PC-9 (cell line): ENCODE data around the gene DSCAM. TPM values are rescaled to one million over a fixed set of nuclear protein-coding genes. Genes with fewer than 3 reads are reported as not detected.

Experiments
- BruUV-seq: library from RNA; stranded (reverse); fragments of 400-500 nt; replicated peaks from 2 replicates; lab custom pipeline; 2021; lab: Mats Ljungman, UMichigan
- CTCF ChIA-PET: fragments of 300-600 bp; sonication (Branson Sonifier 250); formaldehyde crosslinking; loops from one replicate; lab custom pipeline; 2022; ENCODE audit warnings: antibody characterized with exemption; lab: Charles Lee
- POLR2A ChIA-PET: fragments of 300-600 bp; sonication (Branson Sonifier 250); formaldehyde crosslinking; loops from one replicate; lab custom pipeline; 2022; ENCODE audit warnings: antibody characterized with exemption; ENCODE audit not compliant: unreplicated experiment; lab: Charles Lee
- DNase-seq, 2 experiments: peaks; one replicate each; pipeline versions ENCODE4 v3.0.0 to v3.0.0-alpha.2; 2015 to 2022; ENCODE audit warnings: mixed read lengths in 1 of 2
- H2AFZ ChIP-seq: fragments of 200-600 bp; sonication (generic); 2 replicates; pipeline ENCODE4 v1.8.1; 2017; ENCODE audit warnings: antibody characterized with exemption
- H3F3A ChIP-seq: fragments of 200-600 bp; sonication (generic); 2 replicates; pipeline ENCODE4 v1.8.1; 2017; ENCODE audit warnings: antibody characterized with exemption, mild to moderate bottlenecking, low read depth; ENCODE audit not compliant: insufficient read depth
- H3K27ac ChIP-seq: fragments of 200-600 bp; sonication (generic); 2 replicates; pipeline ENCODE4 v1.6.1; 2016; ENCODE audit warnings: mixed run types
- H3K27me3 ChIP-seq: fragments of 200-600 bp; sonication (generic); 2 replicates; pipeline ENCODE4 v1.6.1; 2016; ENCODE audit warnings: low read depth, mixed run types; ENCODE audit not compliant: insufficient read depth
- H3K36me3 ChIP-seq: fragments of 200-600 bp; sonication (generic); 2 replicates; pipeline ENCODE4 v1.6.1; 2016; ENCODE audit warnings: low read depth, mixed run types
- H3K4me1 ChIP-seq: fragments of 200-600 bp; sonication (generic); replicated peaks from 2 replicates; pipeline ENCODE4 v1.6.1; 2016; ENCODE audit warnings: mixed run types; ENCODE audit not compliant: insufficient read depth
- H3K4me2 ChIP-seq: fragments of 200-600 bp; sonication (generic); 2 replicates; pipeline ENCODE4 v1.6.1; 2017; ENCODE audit warnings: mixed run types
- H3K4me3 ChIP-seq: fragments of 200-600 bp; sonication (generic); 2 replicates; pipeline ENCODE4 v1.6.1; 2016; ENCODE audit warnings: mixed run types
- H3K79me2 ChIP-seq: fragments of 200-600 bp; sonication (generic); 2 replicates; pipeline ENCODE4 v1.6.1; 2017; ENCODE audit warnings: low read depth, mixed run types
- H3K9me2 ChIP-seq: fragments of 200-600 bp; sonication (generic); 2 replicates; pipeline ENCODE4 v1.8.1; 2017; ENCODE audit warnings: mild to moderate bottlenecking; ENCODE audit not compliant: insufficient read depth
- H3K9me3 ChIP-seq: fragments of 200-600 bp; sonication (generic); 2 replicates; pipeline ENCODE4 v1.8.1; 2016; ENCODE audit warnings: low read depth; ENCODE audit not compliant: insufficient read depth
- H4K20me1 ChIP-seq: fragments of 200-600 bp; sonication (generic); 2 replicates; pipeline ENCODE4 v1.8.1; 2017; ENCODE audit not compliant: insufficient read depth
- CTCF ChIP-seq: fragments of 200-600 bp; sonication (generic); conservative IDR thresholded peaks from 2 replicates; pipeline ENCODE4 v1.6.1; 2017; ENCODE audit warnings: mixed run types, antibody characterized with exemption, mild to moderate bottlenecking, moderate library complexity
- EZH2 ChIP-seq: fragments of 200-600 bp; sonication (generic); IDR thresholded peaks from 2 replicates; pipeline ENCODE4 v1.8.0; 2017; ENCODE audit warnings: antibody characterized with exemption, low read depth
- intact Hi-C: fragments of 100-400 bp; cut with micrococcal nuclease; formaldehyde crosslinking; loops from one replicate; pipeline ENCODE4 v1.10.0; 2022; ENCODE audit not compliant: unreplicated experiment
- total RNA-seq: library from RNA; stranded (reverse); gene quantifications from 2 replicates; pipeline ENCODE4 v1.2.3, GENCODE V29; 2021

DSCAM gene
- total RNA-seq, 1 experiment from 2014 or later, result not detected

GRCh38 chr21:40646651-40647050 is 200.3 kb downstream of the DSCAM start:
- no TSS peak for BruUV-seq
- H3K9me3 ChIP-seq, result no peaks in the 10 kb centered on the region
- intact Hi-C loops, result no loop called here
- H3K4me3 ChIP-seq, result no peak overlapping the region
- H3K27me3 ChIP-seq, result no peaks in the 10 kb centered on the region
- no peaks in the 10 kb centered on the region for H3K4me1 ChIP-seq
- POLR2A ChIA-PET, result no interaction called here
- H4K20me1 ChIP-seq, result no peaks in the 10 kb centered on the region
- TF ChIP-seq EZH2, result no peak
- no peak for TF ChIP-seq CTCF
- H3K4me2 ChIP-seq, result no peak overlapping the region
- H3K9me2 ChIP-seq, result no peaks in the 10 kb centered on the region
- no peak for DNase-seq
- CTCF ChIA-PET, result no interaction called here
- H3K36me3 ChIP-seq, result no peaks in the 10 kb centered on the region
- H3K27ac ChIP-seq, result no peak overlapping the region
- H3K79me2 ChIP-seq, result no peaks in the 10 kb centered on the region
- no peak overlapping the region for H2AFZ ChIP-seq
- no peaks in the 10 kb centered on the region for H3F3A ChIP-seq

GRCh38 chr21:40641042-40641441 is 205.9 kb downstream of the DSCAM start:
- no peak for DNase-seq
- no TSS peak for BruUV-seq
- intact Hi-C loops, result no loop called here
- Histone ChIP-seq H3K9me3 (no peaks in the 10 kb centered on the region), H3K27me3 (no peaks in the 10 kb centered on the region; the same call in none of the 2 replicates), H3K4me2 (no peak overlapping the region), H3K4me1 (no peaks in the 10 kb centered on the region), H3F3A (no peaks in the 10 kb centered on the region), H3K27ac (no peak overlapping the region), H2AFZ (no peak overlapping the region), H3K36me3 (no peaks in the 10 kb centered on the region), H3K9me2 (no peaks in the 10 kb centered on the region), H3K79me2 (no peaks in the 10 kb centered on the region), H3K4me3 (no peak overlapping the region), H4K20me1 (no peaks in the 10 kb centered on the region)
- POLR2A ChIA-PET, result no interaction called here
- CTCF ChIA-PET, result no interaction called here
- TF ChIP-seq EZH2 (no peak), CTCF (no peak)

GRCh38 chr21:40640266-40640789 is 206.6 kb downstream of the DSCAM start:
- Histone ChIP-seq H3K9me3 (no peaks in the 10 kb centered on the region), H4K20me1 (no peaks in the 10 kb centered on the region), H3K79me2 (no peaks in the 10 kb centered on the region), H2AFZ (no peak overlapping the region), H3K4me1 (no peaks in the 10 kb centered on the region), H3K4me2 (no peak overlapping the region), H3K27me3 (no peaks in the 10 kb centered on the region; the same call in none of the 2 replicates), H3K4me3 (no peak overlapping the region), H3K9me2 (no peaks in the 10 kb centered on the region), H3K27ac (no peak overlapping the region), H3K36me3 (no peaks in the 10 kb centered on the region), H3F3A (no peaks in the 10 kb centered on the region)
- intact Hi-C loops, result no loop called here
- no peak for DNase-seq
- BruUV-seq, result no TSS peak
- ChIA-PET POLR2A (no interaction called here), CTCF (no interaction called here)
- TF ChIP-seq CTCF (no peak), EZH2 (no peak)
